Activated CD4-positive, alpha-beta T cell treated with anti-CD3 and anti-CD28 coated beads, Interleukin-2, amount 50 U/mL, for 16 hours (primary cell): ENCODE measurements around the gene CIZ1.
A peak's percentile ranks its signal among the peaks of the same experiment; 100 is the strongest.

Experiments
- DNase-seq: peaks from one replicate; pipeline ENCODE4 v3.0.0-alpha.2; 2020

The CIZ1 gene

DNA sequence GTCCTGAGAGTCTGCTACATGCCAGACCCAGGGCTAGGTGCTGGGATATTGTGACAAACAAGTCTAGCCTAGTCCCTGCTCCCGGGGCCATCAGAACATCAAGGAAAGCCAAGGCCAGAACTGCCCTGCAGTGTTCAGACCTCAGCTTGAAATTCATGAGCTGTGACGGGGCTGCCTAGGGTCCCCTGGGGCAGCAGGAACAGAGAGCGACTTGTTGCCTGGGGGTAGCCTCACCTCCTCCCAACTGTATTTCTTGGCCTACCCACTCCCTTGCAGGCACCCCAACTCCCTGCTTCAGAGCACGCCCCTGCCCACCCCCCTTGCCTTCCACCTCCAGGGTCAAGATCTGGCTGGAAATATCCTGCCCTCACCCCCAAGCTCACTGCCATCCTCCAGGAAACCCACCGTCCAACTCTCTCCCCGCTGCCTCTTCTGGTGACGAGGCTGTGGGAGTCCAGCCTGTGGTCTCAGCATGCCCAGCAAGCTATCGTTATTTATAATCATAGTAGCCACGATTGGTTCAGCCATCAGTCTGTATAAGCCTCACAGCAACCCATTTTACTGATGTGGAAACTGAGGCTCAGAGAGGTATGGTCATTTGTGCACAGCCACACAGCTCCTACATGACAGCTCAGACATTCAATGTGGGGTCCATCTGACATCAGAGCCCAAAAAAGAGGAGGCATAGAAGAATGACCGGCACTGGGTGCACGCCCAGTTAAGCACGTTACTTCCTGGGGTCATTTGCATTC, 22.6 kb upstream of the CIZ1 start:
- DNase-seq, result no peak

DNA sequence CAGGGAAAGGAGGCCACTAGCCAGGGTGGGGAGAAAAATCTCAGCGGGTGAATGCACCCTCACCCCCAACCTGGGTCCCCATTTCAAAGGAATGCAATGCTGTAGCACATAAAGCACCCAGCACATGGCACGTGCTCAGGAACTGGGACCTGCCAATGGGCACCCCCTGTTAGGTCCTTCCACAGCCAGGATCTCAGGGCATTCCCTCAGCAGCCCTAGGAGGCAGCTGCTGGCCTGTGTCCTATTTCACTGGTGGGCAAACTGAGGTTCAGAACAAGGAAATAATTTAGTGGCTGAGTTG, 20.6 kb upstream of the CIZ1 start:
- no peak for DNase-seq

DNA sequence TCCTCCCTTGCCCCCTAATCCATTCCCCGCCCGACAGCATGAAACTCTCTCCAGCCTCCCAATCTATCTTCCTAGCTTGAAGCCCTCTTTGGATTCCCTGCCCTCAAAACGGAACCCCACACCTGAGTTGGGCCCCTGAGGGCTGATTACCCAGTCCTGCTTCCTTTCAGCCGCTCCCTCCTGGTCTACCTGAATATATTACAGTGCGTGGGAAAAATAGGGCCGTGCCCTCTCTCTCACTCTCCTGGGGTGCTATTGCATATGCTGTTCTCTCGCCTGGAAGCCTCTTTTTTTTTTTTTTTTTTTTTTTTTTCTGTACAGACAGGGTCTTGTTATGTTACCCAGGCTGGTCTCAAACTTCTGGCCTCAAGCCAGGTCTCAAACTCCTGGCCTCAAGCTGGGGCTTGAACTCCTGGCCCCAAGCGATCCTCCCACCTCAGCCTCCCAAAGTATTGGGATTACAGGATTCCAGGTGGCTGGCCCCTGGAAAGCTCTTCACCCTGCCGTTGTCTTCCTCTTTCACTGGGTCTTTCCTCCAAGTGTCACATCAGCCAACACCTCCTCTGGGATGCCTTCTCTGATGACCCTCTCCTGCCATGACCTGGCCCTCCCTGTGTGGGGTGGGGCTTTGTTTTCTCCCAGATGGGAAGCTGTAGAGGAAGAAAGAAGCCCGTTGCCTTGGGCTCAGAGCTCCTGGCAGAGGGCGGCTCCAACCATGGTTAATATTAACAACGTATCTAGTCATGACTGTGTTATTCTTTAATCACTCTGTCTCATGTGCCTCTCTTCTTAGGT, 20.0 kb upstream of the CIZ1 start:
- DNase-seq, result no peak

- no peak for DNase-seq
Measured at GRCh38 chr9:128208946-128209669, 17.7 kb upstream of the CIZ1 start.

GRCh38 chr9:128208386-128208785, 17.0 kb upstream of the CIZ1 start:
- no peak for DNase-seq

- no peak for DNase-seq
Measured at GRCh38 chr9:128206916-128207910, 15.8 kb upstream of the CIZ1 start.

DNA sequence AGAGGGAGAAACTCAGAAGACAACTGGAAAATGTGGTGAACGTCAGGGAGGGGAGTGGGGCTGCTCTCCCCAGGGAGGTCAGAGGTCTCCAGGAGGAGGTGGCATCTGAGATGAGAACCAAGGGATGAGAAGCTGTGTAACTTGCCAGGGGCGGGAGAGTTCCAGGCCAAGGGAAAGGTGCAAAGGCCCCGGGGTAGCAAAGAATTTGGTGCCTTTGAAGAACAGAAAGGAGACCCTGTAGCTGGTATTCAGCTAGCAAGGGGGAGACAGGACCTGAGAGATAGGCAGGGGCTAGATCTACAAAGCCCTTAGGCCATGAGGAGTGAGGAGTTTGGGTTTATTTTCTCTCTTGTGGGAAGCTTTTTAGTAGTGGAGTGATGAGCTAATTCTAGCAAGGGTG, 15.1 kb upstream of the CIZ1 start:
- no peak for DNase-seq

- no peak for DNase-seq
Measured at GRCh38 chr9:128205296-128205944, 14.0 kb upstream of the CIZ1 start.

- no peak for DNase-seq
Measured at GRCh38 chr9:128204858-128205257, 13.5 kb upstream of the CIZ1 start.

DNA sequence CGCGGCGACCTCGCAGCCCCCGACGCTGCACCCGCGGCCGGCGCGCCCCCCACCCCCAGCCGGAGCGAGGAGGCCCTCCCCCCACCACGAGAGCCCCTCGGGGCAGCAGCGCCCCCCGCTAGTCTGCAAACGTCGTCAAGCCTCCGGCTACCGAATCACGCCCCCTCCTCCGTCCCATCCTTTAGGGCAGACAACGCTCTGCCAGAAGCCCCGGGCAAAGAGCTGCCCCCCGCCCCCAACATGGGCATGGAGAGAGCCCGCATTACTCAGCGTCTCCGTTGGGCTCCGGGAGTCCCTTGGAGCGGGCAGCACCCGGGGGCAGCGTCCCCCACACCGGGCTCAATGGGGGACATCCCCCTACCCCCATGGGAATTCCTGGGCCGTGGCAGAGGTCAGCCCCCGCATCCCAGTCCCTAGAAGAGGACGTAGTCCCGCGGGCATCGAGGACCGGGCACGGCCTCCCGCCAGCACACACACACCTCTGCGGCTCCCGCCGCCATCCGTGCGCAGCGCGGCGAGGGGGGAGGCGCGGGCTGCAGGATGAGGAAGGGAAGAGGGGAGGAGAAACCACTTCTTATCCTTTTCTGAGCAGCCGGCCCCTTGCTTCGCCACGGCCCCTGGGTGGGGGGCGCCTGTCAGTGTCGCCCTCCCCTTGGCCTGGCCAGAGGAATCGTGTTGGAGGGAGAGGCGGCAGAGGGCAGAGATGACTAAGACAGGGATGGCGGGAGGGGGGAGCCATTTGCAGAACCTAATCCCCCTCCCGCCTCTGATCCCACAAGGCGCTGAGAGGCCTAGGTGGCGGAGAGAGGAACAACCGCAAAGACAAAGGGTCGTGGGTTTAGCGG, 12.6 kb upstream of the CIZ1 start:
- no peak for DNase-seq

DNA sequence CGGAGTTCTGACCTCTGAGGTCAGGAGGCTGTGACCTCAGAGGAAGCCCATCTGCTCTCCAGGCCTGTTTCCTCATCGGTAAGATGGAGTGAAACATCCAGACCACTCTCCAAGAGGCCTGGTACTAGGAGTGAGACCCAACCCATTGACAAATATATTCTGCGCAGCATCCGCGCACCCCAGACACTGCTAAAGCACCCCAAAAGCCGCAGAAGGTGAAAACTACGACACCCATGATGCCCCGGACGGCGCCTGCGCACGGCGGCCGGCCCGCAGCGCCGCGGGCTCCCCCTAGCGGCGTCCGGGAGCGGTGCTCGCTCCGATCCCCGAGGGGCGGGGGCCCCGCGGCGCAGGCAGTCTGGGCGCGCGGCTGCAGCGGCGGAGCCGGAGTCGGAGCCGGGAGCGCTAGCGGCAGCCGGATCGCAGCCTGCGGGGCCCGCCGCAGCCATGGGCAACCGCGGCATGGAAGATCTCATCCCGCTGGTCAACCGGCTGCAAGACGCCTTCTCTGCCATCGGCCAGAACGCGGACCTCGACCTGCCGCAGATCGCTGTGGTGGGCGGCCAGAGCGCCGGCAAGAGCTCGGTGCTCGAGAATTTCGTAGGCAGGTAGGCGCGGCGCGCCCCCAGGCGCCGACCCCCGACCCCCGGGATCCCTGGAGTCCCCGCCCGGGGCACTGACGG, 11.8 kb upstream of the CIZ1 start, which contains the start of gene DNM1:
Gene DNM1, plus strand, starts transcription at position 356 of the 683 bp plus-strand sequence. Its CDS starts 92 bp downstream, at position 448.
- DNase-seq, result peak; percentile 65

- no peak for DNase-seq
Measured at GRCh38 chr9:128202648-128203023, 11.3 kb upstream of the CIZ1 start.

DNA sequence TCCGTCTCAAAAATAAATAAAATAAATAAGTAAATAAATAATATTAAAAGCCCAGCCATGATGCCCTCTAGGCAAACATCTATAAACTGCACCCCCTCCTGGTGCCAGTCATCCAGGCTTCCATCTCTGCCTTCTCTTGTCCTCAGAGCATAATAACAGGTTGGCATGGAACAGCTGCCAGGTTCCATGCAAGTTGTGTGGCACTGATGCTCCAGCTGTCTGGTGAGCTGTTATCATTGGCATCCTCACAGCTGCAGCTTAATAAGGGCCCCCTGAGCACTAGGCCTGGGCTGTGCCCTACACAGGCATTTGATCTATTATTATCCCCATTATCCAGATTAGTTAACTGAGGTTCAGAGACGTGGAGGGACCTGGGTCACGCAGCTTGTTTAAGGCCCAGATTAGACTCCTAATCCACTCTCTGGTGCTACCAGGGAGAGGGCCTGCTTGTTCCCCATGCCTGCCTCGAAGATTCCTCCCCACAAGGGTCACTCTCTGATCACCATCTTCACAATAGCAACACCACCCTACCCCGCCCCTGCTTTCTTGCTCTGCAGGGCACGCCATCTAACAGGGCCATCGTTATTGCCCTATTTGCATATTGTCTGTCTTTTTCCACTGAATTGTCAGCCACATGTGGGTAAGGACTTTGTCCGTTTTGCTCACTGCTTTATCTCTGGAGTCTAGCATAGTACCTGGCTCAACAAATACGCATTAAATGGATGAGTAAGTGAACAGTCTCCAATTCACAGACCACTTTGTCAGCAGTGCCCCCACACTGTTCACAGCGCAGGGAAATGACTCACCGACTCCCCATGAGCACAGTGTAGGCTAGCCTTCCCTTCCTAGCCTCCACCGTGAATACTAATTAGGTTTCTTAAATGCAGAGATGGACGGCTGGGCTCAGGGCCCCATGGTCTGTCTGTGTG, 10.3 kb upstream of the CIZ1 start:
- no peak for DNase-seq

GRCh38 chr9:128193469-128194096, 2.2 kb upstream of the CIZ1 start:
- no peak for DNase-seq

DNA sequence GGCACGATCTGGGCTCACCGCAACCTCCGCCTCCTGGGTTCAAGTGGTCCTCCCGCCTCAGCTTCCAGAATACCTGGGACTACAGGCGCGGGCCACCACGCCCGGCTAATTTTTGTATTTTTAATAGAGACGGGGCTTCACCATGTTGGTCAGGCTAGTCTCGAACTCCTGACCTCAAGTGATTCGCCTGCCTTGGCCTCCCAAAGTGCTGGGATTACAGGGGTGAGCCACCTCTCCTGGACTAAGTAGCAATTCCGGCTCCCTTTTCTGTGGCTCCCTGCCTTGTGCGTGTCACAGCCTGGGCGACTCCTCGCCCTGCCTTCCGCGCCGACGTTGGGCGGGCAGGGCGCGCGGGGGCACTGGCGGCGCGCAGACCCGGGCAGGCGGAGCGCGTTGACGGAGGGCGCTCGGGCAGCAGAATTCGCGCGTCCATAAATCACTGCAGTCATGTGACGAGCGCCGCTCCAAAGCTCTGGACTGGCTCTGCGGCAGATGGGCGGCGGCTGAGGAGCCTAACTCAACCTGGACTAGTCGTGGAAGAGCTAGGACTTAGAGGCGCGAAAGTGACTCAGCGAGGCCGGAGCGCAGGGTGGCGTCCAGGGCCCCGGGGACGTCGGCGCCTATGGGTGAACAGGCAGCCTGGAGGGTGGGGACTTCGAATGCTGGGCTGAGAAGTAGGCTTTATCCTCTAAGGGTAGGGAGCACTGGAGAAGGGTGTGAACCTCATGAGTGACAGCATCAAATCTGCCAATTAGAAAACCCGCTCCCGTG, 1.4 kb upstream of the CIZ1 start:
- peak; percentile 59 for DNase-seq

GRCh38 chr9:128190516-128191405, 611 bp downstream of the CIZ1 start:
- no peak for DNase-seq

DNA sequence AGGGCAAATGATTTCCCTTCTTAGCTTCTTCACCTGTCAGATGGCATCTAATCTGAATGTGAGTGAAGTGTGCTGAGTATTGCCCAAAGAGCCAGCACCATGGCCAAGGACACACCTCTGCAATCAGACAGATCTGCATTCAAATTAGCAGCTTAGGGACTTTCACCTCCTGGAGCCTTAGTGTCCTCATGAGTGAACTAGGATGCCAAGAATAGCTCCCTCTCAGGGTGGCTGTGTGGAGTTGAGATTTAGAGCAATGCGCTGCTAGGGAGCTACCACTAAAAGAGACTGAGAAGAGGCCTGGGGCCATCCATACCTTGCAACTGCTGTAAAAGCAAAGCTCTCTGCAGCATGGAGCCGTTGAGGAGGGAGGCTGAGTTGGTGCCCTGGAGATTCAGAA, 1.4 kb downstream of the CIZ1 start:
- no peak for DNase-seq
